ENCODE results near the gene PRKAB1.

Gene PRKAB1

DNA sequence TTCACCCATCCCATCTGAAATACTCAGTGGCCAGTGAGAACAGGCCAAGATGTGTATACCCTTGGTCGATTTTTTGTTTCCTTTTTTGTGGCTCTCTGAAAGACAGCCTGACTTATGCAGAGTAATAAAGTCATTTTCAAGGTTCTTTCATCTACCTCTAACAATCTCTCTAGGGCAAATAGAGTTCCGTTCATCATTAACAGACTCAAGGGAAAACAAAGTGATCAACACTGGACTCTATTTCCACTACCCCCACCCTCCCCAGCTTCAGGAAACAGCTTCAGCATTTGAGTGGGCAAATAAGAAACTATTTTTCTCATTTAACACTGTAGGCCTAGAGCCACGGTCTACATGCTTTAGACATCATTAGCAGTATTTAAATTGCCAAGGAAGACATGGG lies 15.9 kb downstream of the PRKAB1 start:
- no peak overlapping the region for H2BK5ac ChIP-seq (ENCODE audit: low read depth, low read length, poor library complexity, severe bottlenecking)
- peak overlapping the region; percentile 82 for H3K27ac ChIP-seq (ENCODE audit: low read length, poor library complexity, severe bottlenecking)
- no peak overlapping the region for H3K18ac ChIP-seq (ENCODE audit: low read depth in 1 of 2, low read length in 2 of 2)
- no peak overlapping the region for H4K8ac ChIP-seq (ENCODE audit: low read length)
- no peak overlapping the region for H2BK120ac ChIP-seq (ENCODE audit: low read depth, low read length)
- no peak overlapping the region for H3K4me2 ChIP-seq (ENCODE audit: low read length, poor library complexity, severe bottlenecking)
- DNase-seq: no peak
- peak overlapping the region; percentile 39 for H3K9ac ChIP-seq (ENCODE audit: low read length)
- 87% methylated on average over 3 of the region's 3 CpGs for WGBS
- H3K79me1 ChIP-seq (replicated peaks; ENCODE audit: low read length, poor library complexity, severe bottlenecking): peaks cover 12% of the 10 kb centered on the region
- H4K91ac ChIP-seq (ENCODE audit: low read length): no peak overlapping the region
- H2BK12ac ChIP-seq (ENCODE audit: low read length in 2 of 2): no peak overlapping the region
- H3K4me1 ChIP-seq (ENCODE audit: control insufficient read depth, insufficient read depth, low read depth, low read length): peaks cover 18% of the 10 kb centered on the region
- no peak overlapping the region for H2AFZ ChIP-seq (ENCODE audit: low read depth, low read length)
- H3K36me3 ChIP-seq (ENCODE audit: control insufficient read depth in 1 of 2, insufficient read depth in 2 of 2, low read depth in 1 of 2, low read length in 2 of 2): peaks cover 42 to 48% of the 10 kb centered on the region in 2 experiments
- no peak overlapping the region for H3K4me3 ChIP-seq (ENCODE audit: insufficient read depth in 1 of 2, low read depth in 1 of 2, low read length in 2 of 2)
- peak overlapping the region; percentile 52 for H2AK5ac ChIP-seq (ENCODE audit: low read length, severe bottlenecking)
- no peaks in the 10 kb centered on the region for H3K27me3 ChIP-seq (ENCODE audit: control insufficient read depth in 1 of 2, insufficient read depth in 1 of 2, low read length in 2 of 2)
- H3K9me3 ChIP-seq (ENCODE audit: control insufficient read depth, low read length): no peaks in the 10 kb centered on the region
- H3K23ac ChIP-seq (ENCODE audit: low read length in 2 of 2): no peak overlapping the region
- H2BK15ac ChIP-seq (ENCODE audit: low read depth, poor library complexity, severe bottlenecking): no peak overlapping the region
- no peak overlapping the region for H3K14ac ChIP-seq (ENCODE audit: low read length in 2 of 2)
- no peak overlapping the region for H3K4ac ChIP-seq (ENCODE audit: low read depth in 1 of 2, low read length in 2 of 2)

DNA sequence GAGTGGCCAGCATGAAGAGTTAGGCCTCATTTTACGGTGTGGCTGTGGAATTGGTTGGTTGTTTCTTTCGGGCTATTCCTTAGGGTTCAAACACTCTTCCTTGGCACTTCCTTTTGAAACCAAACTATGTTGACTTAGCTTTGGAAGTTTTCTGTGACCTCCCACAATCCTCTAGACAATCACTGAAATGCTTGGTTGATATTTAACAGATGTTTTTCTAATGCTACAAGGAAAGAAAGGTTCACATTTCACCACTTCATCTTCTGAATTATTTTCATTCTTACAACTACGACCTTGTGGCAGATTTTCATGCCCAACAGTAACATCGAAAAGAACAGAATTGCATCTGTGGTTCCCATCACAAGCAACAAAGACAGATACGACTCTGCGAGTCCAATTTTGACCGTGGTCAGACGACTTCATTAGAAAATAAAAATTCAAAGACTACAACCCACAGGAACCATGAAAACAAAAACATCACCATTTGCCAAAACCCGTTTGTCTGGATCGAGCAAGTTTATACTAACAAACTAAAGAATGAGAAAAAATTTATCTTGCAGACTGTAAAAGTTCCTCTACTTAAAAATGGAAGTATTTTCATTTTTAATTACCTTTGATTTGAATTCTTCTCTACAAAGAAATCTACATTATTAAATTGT lies 16.9 kb downstream of the PRKAB1 start:
- Histone ChIP-seq H3K36me3 (ENCODE audit: control insufficient read depth in 1 of 2, insufficient read depth in 2 of 2, low read depth in 1 of 2, low read length in 2 of 2) (peaks cover 33 to 38% of the 10 kb centered on the region in 2 experiments), H3K79me1 (replicated peaks; ENCODE audit: low read length, poor library complexity, severe bottlenecking) (peaks cover 8% of the 10 kb centered on the region), H3K4me1 (ENCODE audit: control insufficient read depth, insufficient read depth, low read depth, low read length) (peaks cover 14% of the 10 kb centered on the region), H2AK5ac (ENCODE audit: low read length, severe bottlenecking) (no peak overlapping the region), H2BK12ac (ENCODE audit: low read length in 2 of 2) (no peak overlapping the region), H2BK120ac (ENCODE audit: low read depth, low read length) (no peak overlapping the region), H3K27me3 (ENCODE audit: control insufficient read depth in 1 of 2, insufficient read depth in 1 of 2, low read length in 2 of 2) (no peaks in the 10 kb centered on the region), H3K27ac (ENCODE audit: low read length, poor library complexity, severe bottlenecking) (peak overlapping the region; percentile 82), H2BK15ac (ENCODE audit: low read depth, poor library complexity, severe bottlenecking) (no peak overlapping the region), H3K18ac (ENCODE audit: low read depth in 1 of 2, low read length in 2 of 2) (no peak overlapping the region), H3K4me3 (ENCODE audit: insufficient read depth in 1 of 2, low read depth in 1 of 2, low read length in 2 of 2) (no peak overlapping the region), H2AFZ (ENCODE audit: low read depth, low read length) (no peak overlapping the region), H3K4ac (ENCODE audit: low read depth in 1 of 2, low read length in 2 of 2) (no peak overlapping the region), H3K4me2 (ENCODE audit: low read length, poor library complexity, severe bottlenecking) (peak overlapping the region; percentile 19), H4K91ac (ENCODE audit: low read length) (no peak overlapping the region), H3K9me3 (ENCODE audit: control insufficient read depth, low read length) (no peaks in the 10 kb centered on the region), H3K23ac (ENCODE audit: low read length in 2 of 2) (no peak overlapping the region), H2BK5ac (ENCODE audit: low read depth, low read length, poor library complexity, severe bottlenecking) (no peak overlapping the region), H4K8ac (ENCODE audit: low read length) (no peak overlapping the region), H3K9ac (ENCODE audit: low read length) (peak overlapping the region; percentile 12), H3K14ac (ENCODE audit: low read length in 2 of 2) (no peak overlapping the region)
- 96% methylated on average over 8 of the region's 10 CpGs for WGBS
- DNase-seq: no peak

DNA sequence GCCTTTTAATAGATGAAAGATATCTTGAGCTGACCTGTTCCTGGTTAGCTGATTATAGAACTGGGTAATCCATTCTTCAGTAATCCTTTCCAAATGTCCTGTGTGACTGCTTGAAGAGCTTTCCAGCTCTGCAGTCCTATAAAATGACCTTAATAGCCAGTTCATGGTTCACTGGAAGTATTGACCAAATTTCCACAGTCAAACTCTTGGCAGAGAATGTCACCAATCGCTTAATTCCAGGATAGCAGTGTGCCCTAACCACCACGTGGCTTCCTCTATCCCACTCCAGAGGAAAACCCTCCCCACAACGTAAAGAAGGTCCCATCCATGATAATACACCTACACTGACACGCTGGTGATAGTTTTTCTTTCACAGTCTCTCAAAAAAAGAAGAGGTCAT lies 17.4 kb downstream of the PRKAB1 start:
- Histone ChIP-seq H4K91ac (ENCODE audit: low read length) (no peak overlapping the region), H3K4me2 (ENCODE audit: low read length, poor library complexity, severe bottlenecking) (no peak overlapping the region), H3K36me3 (ENCODE audit: control insufficient read depth in 1 of 2, insufficient read depth in 2 of 2, low read depth in 1 of 2, low read length in 2 of 2) (peaks cover 32 to 33% of the 10 kb centered on the region in 2 experiments), H2AK5ac (ENCODE audit: low read length, severe bottlenecking) (no peak overlapping the region), H3K4me1 (ENCODE audit: control insufficient read depth, insufficient read depth, low read depth, low read length) (peaks cover 14% of the 10 kb centered on the region), H3K79me1 (replicated peaks; ENCODE audit: low read length, poor library complexity, severe bottlenecking) (peaks cover 4% of the 10 kb centered on the region), H2BK120ac (ENCODE audit: low read depth, low read length) (no peak overlapping the region), H3K9me3 (ENCODE audit: control insufficient read depth, low read length) (no peaks in the 10 kb centered on the region), H2BK15ac (ENCODE audit: low read depth, poor library complexity, severe bottlenecking) (no peak overlapping the region), H4K8ac (ENCODE audit: low read length) (no peak overlapping the region), H3K4me3 (ENCODE audit: insufficient read depth in 1 of 2, low read depth in 1 of 2, low read length in 2 of 2) (no peak overlapping the region), H2AFZ (ENCODE audit: low read depth, low read length) (no peak overlapping the region), H3K9ac (ENCODE audit: low read length) (peak overlapping the region; percentile 12), H3K23ac (ENCODE audit: low read length in 2 of 2) (no peak overlapping the region), H3K27ac (ENCODE audit: low read length, poor library complexity, severe bottlenecking) (peak overlapping the region; percentile 36), H2BK5ac (ENCODE audit: low read depth, low read length, poor library complexity, severe bottlenecking) (no peak overlapping the region), H2BK12ac (ENCODE audit: low read length in 2 of 2) (no peak overlapping the region), H3K18ac (ENCODE audit: low read depth in 1 of 2, low read length in 2 of 2) (no peak overlapping the region), H3K4ac (ENCODE audit: low read depth in 1 of 2, low read length in 2 of 2) (no peak overlapping the region), H3K14ac (ENCODE audit: low read length in 2 of 2) (no peak overlapping the region), H3K27me3 (ENCODE audit: control insufficient read depth in 1 of 2, insufficient read depth in 1 of 2, low read length in 2 of 2) (no peaks in the 10 kb centered on the region)
- 95% methylated on average over 4 of the region's 4 CpGs for WGBS
- no peak for DNase-seq

DNA sequence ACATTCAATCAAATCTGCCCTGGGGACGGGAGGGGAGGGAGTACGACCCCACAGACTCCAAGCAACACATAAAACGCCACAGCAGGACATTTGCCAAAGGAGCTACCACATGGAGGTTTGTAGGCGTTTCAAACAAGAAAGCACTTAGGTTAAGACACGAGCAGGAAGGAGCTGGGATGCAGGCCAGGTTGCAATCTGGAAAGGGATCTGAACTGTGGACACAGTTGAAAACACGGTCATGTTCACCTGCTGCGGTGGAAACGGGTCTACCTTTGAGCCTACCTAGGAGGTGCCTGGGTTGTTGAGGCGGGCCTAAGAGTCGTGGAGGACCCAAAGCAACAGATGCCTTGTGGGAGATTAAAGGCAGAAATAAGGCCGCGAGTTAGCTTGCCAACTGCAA lies 18.4 kb downstream of the PRKAB1 start:
- no peak overlapping the region for H2BK12ac ChIP-seq (ENCODE audit: low read length in 2 of 2)
- H3K4ac ChIP-seq (ENCODE audit: low read depth in 1 of 2, low read length in 2 of 2): no peak overlapping the region
- no peak overlapping the region for H2BK5ac ChIP-seq (ENCODE audit: low read depth, low read length, poor library complexity, severe bottlenecking)
- no peak overlapping the region for H3K4me3 ChIP-seq (ENCODE audit: insufficient read depth in 1 of 2, low read depth in 1 of 2, low read length in 2 of 2)
- H3K27ac ChIP-seq (ENCODE audit: low read length, poor library complexity, severe bottlenecking): no peak overlapping the region
- no peak overlapping the region for H3K14ac ChIP-seq (ENCODE audit: low read length in 2 of 2)
- peaks cover 4% of the 10 kb centered on the region for H3K79me1 ChIP-seq (replicated peaks; ENCODE audit: low read length, poor library complexity, severe bottlenecking)
- peak overlapping the region; percentile 10 for H2AFZ ChIP-seq (ENCODE audit: low read depth, low read length)
- H3K9me3 ChIP-seq (ENCODE audit: control insufficient read depth, low read length): no peaks in the 10 kb centered on the region
- H4K8ac ChIP-seq (ENCODE audit: low read length): no peak overlapping the region
- H3K18ac ChIP-seq (ENCODE audit: low read depth in 1 of 2, low read length in 2 of 2): no peak overlapping the region
- H3K4me2 ChIP-seq (ENCODE audit: low read length, poor library complexity, severe bottlenecking): no peak overlapping the region
- no peak overlapping the region for H2BK120ac ChIP-seq (ENCODE audit: low read depth, low read length)
- H3K27me3 ChIP-seq (ENCODE audit: control insufficient read depth in 1 of 2, insufficient read depth in 1 of 2, low read length in 2 of 2): no peaks in the 10 kb centered on the region
- H3K4me1 ChIP-seq (ENCODE audit: control insufficient read depth, insufficient read depth, low read depth, low read length): peaks cover 12% of the 10 kb centered on the region
- H4K91ac ChIP-seq (ENCODE audit: low read length): no peak overlapping the region
- H3K23ac ChIP-seq (ENCODE audit: low read length in 2 of 2): no peak overlapping the region
- 95% methylated on average over 12 of the region's 12 CpGs for WGBS
- no peak overlapping the region for H2BK15ac ChIP-seq (ENCODE audit: low read depth, poor library complexity, severe bottlenecking)
- no peak overlapping the region for H3K9ac ChIP-seq (ENCODE audit: low read length)
- peaks cover 23 to 24% of the 10 kb centered on the region in 2 experiments for H3K36me3 ChIP-seq (ENCODE audit: control insufficient read depth in 1 of 2, insufficient read depth in 2 of 2, low read depth in 1 of 2, low read length in 2 of 2)
- H2AK5ac ChIP-seq (ENCODE audit: low read length, severe bottlenecking): no peak overlapping the region
- no peak for DNase-seq
